Measurements from ENCODE around the gene DPP7. TPM values are rescaled to one million over a fixed set of nuclear protein-coding genes. Genes with fewer than 3 reads are reported as not detected.

The DPP7 gene
- total and polyA plus RNA-seq, 3 donors from 2014 or later: 207 to 242 (median 215) TPM

DNA sequence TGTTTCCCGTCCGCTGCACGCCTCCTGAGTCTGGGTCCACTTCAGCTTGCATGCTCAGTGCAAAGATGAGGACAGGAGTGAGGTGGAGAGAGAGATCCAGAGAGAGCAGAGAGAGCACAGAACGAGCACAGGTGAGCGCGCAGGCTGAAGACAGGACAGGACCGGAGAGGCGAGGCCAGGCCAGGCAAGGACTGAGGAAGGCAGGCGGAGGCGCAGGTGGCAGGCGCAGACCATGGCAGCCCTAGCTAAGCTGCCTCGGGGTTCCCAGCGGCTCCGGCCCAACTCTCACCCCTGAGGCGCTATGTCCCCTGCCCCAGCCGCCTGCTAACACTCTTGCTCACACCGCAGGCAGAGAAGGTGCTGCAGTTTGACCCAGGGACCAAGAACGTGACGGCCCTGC is 34.1 kb upstream of the DPP7 start:
- no peak for TF ChIP-seq POLR2A (IDR thresholded peaks at IDR 0.05)
- TF ChIP-seq, protein P1, sequence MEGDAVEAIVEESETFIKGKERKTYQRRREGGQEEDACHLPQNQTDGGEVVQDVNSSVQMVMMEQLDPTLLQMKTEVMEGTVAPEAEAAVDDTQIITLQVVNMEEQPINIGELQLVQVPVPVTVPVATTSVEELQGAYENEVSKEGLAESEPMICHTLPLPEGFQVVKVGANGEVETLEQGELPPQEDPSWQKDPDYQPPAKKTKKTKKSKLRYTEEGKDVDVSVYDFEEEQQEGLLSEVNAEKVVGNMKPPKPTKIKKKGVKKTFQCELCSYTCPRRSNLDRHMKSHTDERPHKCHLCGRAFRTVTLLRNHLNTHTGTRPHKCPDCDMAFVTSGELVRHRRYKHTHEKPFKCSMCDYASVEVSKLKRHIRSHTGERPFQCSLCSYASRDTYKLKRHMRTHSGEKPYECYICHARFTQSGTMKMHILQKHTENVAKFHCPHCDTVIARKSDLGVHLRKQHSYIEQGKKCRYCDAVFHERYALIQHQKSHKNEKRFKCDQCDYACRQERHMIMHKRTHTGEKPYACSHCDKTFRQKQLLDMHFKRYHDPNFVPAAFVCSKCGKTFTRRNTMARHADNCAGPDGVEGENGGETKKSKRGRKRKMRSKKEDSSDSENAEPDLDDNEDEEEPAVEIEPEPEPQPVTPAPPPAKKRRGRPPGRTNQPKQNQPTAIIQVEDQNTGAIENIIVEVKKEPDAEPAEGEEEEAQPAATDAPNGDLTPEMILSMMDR (IDR thresholded peaks at IDR 0.05): no peak
- WGBS, 2 donors: 86 to 88% methylated on average over 19 of the region's 19 CpGs
- Histone ChIP-seq H3K4me3 (no peak overlapping the region), H3K27ac (no peak overlapping the region), H3K27me3 (no peaks in the 10 kb centered on the region), H3K9me3 (no peaks in the 10 kb centered on the region), H3K4me1 (no peaks in the 10 kb centered on the region), H3K36me3 (ENCODE audit: low read depth, missing control alignments) (no peaks in the 10 kb centered on the region)
- intact Hi-C loops (cut with DNase I; ENCODE audit: low total_unique reads): no loop called here
- no peak for DNase-seq

DNA sequence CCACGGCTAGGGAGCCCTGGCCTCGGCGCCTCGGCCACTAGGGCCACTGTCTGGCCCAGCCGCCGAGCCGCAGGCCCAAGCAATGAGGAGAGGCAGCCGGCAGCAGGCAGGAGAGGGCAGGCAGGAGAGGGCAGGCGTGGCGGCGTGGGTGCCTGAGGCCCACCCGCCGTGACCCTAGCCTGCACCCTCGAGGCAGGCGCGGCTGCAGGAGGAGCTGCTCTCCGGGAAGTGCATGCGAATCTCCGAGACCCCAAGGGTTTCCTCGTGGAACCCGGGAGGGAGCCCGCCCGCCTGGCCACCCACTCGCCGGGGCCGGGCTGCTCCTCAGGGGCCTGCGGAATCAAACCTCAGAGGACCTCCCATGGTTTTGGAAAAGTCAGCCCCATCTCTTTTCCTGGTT is 33.7 kb upstream of the DPP7 start:
- Histone ChIP-seq H3K9me3 (no peaks in the 10 kb centered on the region), H3K27ac (no peak overlapping the region), H3K4me3 (no peak overlapping the region), H3K4me1 (no peaks in the 10 kb centered on the region), H3K36me3 (ENCODE audit: low read depth, missing control alignments) (no peaks in the 10 kb centered on the region), H3K27me3 (no peaks in the 10 kb centered on the region)
- WGBS, 2 donors: 64 to 80% methylated on average over 7 to 25 of the region's 27 CpGs
- TF ChIP-seq, protein P1 (IDR thresholded peaks at IDR 0.05): no peak
- no peak for TF ChIP-seq POLR2A (IDR thresholded peaks at IDR 0.05)
- DNase-seq: no peak
- intact Hi-C loops (cut with DNase I; ENCODE audit: low total_unique reads): no loop called here

DNA sequence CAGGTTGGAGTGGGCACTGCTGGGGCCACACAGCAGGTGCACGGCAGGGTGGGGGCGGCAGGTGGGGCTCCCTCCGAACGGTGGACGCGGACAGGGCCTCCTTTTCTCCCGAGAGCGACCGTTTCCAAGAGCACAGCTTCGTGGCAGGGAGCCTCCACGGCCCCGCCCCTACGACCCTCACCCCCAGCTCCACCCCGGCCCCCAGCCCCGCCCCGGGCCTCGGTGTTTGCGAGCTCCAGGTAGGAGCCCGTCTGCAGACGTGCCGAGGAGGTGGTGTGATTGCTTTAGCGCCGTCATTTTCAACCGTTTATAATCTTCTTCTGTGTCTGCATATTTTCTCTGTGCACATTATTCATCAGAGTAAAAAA is 33.2 kb upstream of the DPP7 start:
- H3K36me3 ChIP-seq (ENCODE audit: low read depth, missing control alignments): no peaks in the 10 kb centered on the region
- H3K4me3 ChIP-seq: no peak overlapping the region
- intact Hi-C loops (cut with DNase I; ENCODE audit: low total_unique reads): no loop called here
- no peaks in the 10 kb centered on the region for H3K27me3 ChIP-seq
- H3K9me3 ChIP-seq: no peaks in the 10 kb centered on the region
- TF ChIP-seq POLR2A (IDR thresholded peaks at IDR 0.05): no peak
- TF ChIP-seq, protein P1 (IDR thresholded peaks at IDR 0.05): no peak
- H3K27ac ChIP-seq: no peak overlapping the region
- DNase-seq: no peak
- H3K4me1 ChIP-seq: no peaks in the 10 kb centered on the region
- 40 to 41% methylated on average over 18 to 24 of the region's 24 CpGs for WGBS, 2 donors

DNA sequence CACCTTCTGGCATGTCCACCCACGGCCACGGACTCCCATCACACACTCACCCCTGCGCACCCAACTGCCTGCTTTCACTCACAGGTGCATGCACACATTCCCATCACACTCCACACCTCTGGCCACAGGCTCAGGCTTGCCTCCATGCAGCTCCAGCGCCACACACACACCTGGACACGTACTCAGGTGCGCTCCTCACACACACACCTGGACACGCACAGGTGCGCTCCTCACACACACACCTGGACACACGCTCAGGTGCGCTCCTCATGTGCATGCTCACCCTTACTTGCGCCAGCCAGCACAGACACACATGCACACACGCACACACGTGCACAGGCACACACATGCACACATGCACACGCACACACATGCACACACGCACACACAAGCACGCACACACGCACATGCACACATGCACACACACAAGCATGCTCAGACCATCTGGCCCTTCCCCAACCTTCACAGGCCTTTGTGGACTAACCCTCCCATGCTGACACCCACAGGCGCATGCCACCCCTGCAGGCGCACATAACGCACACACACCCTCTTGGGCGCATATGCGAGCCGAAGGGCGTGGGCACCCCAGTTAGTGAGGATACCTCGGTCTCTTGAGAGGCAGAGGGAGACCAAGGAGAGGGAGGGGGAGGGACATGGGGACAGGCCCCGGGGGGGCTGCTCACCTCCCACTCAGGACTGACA is 32.7 kb upstream of the DPP7 start:
- 82 to 89% methylated on average over 23 to 26 of the region's 26 CpGs for WGBS, 2 donors
- no peak overlapping the region for H3K27ac ChIP-seq
- no peaks in the 10 kb centered on the region for H3K36me3 ChIP-seq (ENCODE audit: low read depth, missing control alignments)
- intact Hi-C loops (cut with DNase I; ENCODE audit: low total_unique reads): no loop called here
- TF ChIP-seq, protein P1 (IDR thresholded peaks at IDR 0.05): no peak
- no peak for TF ChIP-seq POLR2A (IDR thresholded peaks at IDR 0.05)
- H3K4me1 ChIP-seq: no peaks in the 10 kb centered on the region
- H3K4me3 ChIP-seq: no peak overlapping the region
- H3K27me3 ChIP-seq: no peaks in the 10 kb centered on the region
- no peaks in the 10 kb centered on the region for H3K9me3 ChIP-seq
- DNase-seq: no peak

DNA sequence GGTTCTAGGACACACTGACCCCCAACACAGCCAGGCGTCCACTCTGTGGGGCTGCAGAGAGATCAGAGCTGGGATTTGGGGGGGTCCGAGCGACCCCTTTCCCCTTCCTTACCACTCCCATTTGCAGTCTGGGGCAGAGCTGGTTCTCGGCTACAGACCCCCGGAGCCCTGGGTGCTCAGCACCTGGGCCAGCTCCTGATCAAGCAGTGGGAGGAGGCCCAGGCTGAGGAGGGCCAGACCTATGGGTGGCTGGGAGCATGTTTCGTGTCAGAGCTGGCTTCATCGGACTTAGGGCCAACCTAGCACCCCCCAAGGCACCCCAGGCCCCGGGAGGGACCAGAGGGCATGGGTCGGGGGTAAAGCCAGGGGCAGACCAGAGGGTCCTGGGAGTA is 32.0 kb upstream of the DPP7 start:
- intact Hi-C loops (cut with DNase I; ENCODE audit: low total_unique reads): no loop called here
- H3K4me1 ChIP-seq: no peaks in the 10 kb centered on the region
- no peak for DNase-seq
- no peaks in the 10 kb centered on the region for H3K9me3 ChIP-seq
- WGBS, 2 donors: 68 to 74% methylated on average over 3 to 9 of the region's 9 CpGs
- H3K36me3 ChIP-seq (ENCODE audit: low read depth, missing control alignments): no peaks in the 10 kb centered on the region
- H3K4me3 ChIP-seq: no peak overlapping the region
- H3K27ac ChIP-seq: no peak overlapping the region
- TF ChIP-seq POLR2A (IDR thresholded peaks at IDR 0.05): no peak
- TF ChIP-seq, protein P1 (IDR thresholded peaks at IDR 0.05): no peak
- no peaks in the 10 kb centered on the region for H3K27me3 ChIP-seq
